Measurements from ENCODE around the gene KARS1.
"Not testable (repeated sequence)": the region's sequence is repeated elsewhere in the genome, so short reads cannot be mapped to it uniquely, and the experiment has no call there.

Gene KARS1

DNA sequence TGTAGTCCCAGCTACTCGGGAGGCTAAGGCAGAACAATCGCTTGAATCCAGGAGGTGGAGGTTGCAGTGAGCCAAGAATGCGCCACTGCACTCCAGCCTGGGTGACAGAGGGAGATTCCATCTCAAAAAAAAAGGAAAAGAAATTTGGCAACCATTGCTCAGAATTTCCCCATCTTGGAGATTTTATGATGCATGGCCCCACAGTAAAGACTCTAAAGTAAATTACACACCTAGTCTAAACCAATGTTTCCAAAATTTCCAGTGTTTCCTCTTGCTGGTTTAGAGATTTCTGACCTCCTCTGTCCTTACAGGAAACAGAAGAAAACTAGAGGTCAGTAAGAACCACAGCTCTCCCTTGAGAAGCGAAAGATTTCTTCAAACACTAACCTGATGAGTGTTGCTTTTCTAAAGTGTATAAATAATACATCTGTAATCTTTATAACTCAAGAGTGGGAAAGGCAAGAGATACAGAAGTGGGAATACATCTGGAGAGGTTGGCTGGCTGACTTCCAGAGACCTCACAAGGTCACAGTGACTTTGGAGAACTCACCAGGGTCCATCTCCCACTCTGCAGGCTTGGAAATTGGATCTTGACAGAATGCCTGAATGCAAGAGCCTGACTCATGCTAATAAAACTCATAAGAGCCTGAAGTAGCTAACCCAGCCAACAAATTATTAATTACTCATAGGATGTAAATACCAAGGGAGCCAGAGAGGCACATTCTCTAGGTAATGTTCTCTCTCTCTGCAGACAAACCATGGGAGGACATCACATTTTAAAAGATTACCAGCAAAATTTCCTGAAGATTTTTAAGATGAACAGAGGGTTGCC, 33.2 kb downstream of the KARS1 start:
- H3K4me3 ChIP-seq (ENCODE audit: low read depth, low read length) = no peak overlapping the region
- no peak for DNase-seq (ENCODE audit: low read depth)
- no peak for TF ChIP-seq CTCF (IDR thresholded peaks at IDR 0.05; ENCODE audit: low read depth, low read length, missing control alignments)
- in situ Hi-C loops (cut with HindIII; ENCODE audit: low sequenced_read_pairs) = no loop called here

DNA sequence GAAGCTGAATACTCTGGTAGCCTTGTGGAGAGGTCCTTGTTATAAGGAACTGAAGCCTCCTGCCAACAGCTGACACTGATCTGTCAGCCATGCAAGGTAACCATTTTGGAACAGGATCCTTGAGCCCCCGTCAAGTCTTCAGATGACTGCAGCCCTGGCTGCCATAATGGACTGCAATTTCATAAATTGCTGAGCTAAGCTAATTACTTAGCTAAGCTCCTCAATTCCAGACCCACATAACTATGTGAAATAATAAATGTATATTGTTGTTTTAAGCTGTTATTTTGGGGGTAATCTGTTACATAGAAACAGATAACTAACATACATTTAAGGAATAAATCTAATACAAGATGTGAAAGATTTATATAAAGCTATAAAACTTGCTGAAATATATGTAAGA, 41.0 kb downstream of the KARS1 start:
- no peak for TF ChIP-seq CTCF (IDR thresholded peaks at IDR 0.05; ENCODE audit: low read depth, low read length, missing control alignments)
- H3K4me3 ChIP-seq (ENCODE audit: low read depth, low read length) = no peak overlapping the region
- in situ Hi-C loops (cut with HindIII; ENCODE audit: low sequenced_read_pairs) = no loop called here
- DNase-seq (ENCODE audit: low read depth) = no peak

GRCh38 chr16:75603241-75603640, 44.2 kb downstream of the KARS1 start:
- H3K4me3 ChIP-seq (ENCODE audit: low read depth, low read length) = no peak overlapping the region
- in situ Hi-C loops (cut with HindIII; ENCODE audit: low sequenced_read_pairs) = no loop called here
- no peak for TF ChIP-seq CTCF (IDR thresholded peaks at IDR 0.05; ENCODE audit: low read depth, low read length, missing control alignments)
- DNase-seq (ENCODE audit: low read depth) = no peak

GRCh38 chr16:75599452-75600277, 47.8 kb downstream of the KARS1 start:
- no peak for DNase-seq (ENCODE audit: low read depth)
- in situ Hi-C loops (cut with HindIII; ENCODE audit: low sequenced_read_pairs) = no loop called here

DNA sequence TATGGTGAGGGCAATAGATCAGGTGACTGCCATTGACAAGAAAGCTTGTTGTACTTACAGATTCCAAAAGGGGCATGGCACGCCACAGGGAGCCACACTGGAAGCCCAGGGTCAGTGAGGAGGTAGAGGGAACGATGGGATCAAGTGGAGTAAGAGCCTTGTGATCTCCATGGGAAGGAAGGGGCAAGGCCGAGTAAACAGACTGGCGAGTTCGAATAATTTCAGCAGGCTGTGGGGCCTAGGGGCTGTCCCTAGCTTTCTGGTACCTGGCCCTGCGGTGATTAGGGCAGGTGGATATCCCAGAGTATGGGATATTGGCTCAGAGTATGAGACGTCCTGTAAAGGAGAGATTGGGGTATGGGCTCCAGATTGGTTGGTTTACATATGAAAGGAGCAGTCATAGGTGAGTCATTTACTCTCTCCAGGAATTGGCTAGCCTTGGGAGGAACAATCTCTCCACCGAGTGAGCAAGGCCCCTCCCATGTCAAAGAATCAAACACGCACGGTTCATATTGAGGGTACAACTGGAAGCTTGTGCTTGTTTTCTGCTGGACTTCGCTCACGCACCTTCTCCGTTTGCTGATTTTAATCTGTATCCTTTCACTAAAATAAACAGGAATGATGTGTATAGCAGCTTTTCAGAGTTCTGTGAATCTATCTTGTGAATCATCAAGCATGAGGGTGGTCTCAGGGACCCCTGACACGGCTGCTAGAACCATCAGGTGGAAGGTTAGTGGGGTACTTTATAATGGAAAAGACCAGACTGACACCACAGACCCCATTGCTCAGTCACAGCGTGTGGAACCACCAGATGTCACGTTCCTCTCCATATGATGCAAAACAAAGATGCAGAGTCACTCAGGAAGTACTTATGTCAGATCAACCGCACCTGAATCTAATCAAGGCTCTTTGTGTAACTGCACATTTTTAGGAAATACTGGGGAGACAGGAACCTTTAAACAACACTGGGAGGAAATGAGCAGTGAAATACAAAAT, 53.3 kb downstream of the KARS1 start:
- TF ChIP-seq CTCF (IDR thresholded peaks at IDR 0.05; ENCODE audit: low read depth, low read length, missing control alignments) = no peak
- in situ Hi-C loops (cut with HindIII; ENCODE audit: low sequenced_read_pairs) = no loop called here
- H3K4me3 ChIP-seq (ENCODE audit: low read depth, low read length) = no peak overlapping the region
- DNase-seq (ENCODE audit: low read depth) = peak; percentile 41

More at GRCh38 chr16:75599452-75600277, 47.8 kb downstream of the KARS1 start:
- TF ChIP-seq CTCF (IDR thresholded peaks at IDR 0.05; ENCODE audit: low read depth, low read length, missing control alignments) = no peak
- H3K4me3 ChIP-seq (ENCODE audit: low read depth, low read length) = no peak overlapping the region

GRCh38 chr16:75593308-75593707, 54.2 kb downstream of the KARS1 start:
- TF ChIP-seq CTCF (IDR thresholded peaks at IDR 0.05; ENCODE audit: low read depth, low read length, missing control alignments) = no peak
- in situ Hi-C loops (cut with HindIII; ENCODE audit: low sequenced_read_pairs) = no loop called here
- no peak overlapping the region for H3K4me3 ChIP-seq (ENCODE audit: low read depth, low read length)
- no peak for DNase-seq (ENCODE audit: low read depth)

GRCh38 chr16:75591927-75592326, 55.5 kb downstream of the KARS1 start:
- DNase-seq (ENCODE audit: low read depth); in situ Hi-C loops (cut with HindIII; ENCODE audit: low sequenced_read_pairs); H3K4me3 ChIP-seq (ENCODE audit: low read depth, low read length): not testable (repeated sequence)
